ENCODE results near the gene CMTM5.

GRCh38 chr14:23344481-23344880, 32.4 kb upstream of the CMTM5 start:
- no peak for TF ChIP-seq POLR2AphosphoS5 (IDR thresholded peaks at IDR 0.05; ENCODE audit: insufficient read depth, low read depth, low read length)
- no peak for TF ChIP-seq POLR2A (IDR thresholded peaks at IDR 0.05; ENCODE audit: low read depth, low read length)
- TF ChIP-seq CTCF (IDR thresholded peaks at IDR 0.05; ENCODE audit: extremely low read depth in 1 of 2, insufficient read depth in 1 of 2, low read depth in 1 of 2, low read length in 2 of 2), result no peak
- TF ChIP-seq, protein P1, sequence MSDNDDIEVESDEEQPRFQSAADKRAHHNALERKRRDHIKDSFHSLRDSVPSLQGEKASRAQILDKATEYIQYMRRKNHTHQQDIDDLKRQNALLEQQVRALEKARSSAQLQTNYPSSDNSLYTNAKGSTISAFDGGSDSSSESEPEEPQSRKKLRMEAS (IDR thresholded peaks at IDR 0.05; ENCODE audit: insufficient read depth, insufficient read length), result no peak
